NCI-H146 treated with DMSO at 0.1 percent for 48 hours (cell line): ENCODE results near the gene CDKAL1.
A peak's percentile ranks its signal among the peaks of the same experiment; 100 is the strongest.

ENCODE experiments used
- DNase-seq: peaks from one replicate; lab custom pipeline; 2025; ENCODE audit not compliant: unreplicated experiment; lab: John Stamatoyannopoulos, UW

The CDKAL1 gene

DNA sequence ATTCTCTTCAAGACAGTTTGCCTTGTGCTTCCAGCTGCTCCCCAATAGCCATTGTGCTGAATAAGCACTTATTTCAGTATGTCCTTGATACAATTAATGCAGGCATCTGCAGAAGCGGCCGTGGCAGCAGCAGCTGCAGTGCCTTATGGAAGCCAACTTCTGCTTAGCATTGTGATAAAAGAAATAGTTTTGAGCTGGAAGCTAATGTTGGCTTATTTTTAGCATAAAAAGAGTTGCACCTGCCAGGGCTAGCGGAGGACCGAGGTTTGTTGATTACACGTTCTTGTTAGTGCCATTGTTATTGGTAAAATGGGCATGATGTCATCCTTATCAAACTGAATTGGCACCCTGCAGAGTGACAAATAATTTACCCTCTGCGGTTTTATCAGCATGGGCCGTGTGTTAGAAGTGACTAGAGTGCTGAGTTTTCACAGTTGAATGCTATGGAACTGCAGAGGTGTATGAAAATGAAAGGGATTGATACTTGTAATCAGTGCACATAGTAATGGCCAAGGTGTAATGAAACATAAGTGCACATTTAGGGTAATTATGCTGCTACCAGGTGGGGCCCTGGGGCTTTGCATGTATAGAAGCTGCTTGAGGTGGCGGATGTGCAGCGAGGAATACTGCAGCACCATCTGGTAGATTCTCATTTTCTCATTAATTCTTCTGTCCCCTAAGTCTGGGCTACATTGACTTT, 334.3 kb downstream of the CDKAL1 start:
- DNase-seq, result peak; percentile 99

GRCh38 chr6:20870021-20870420, 335.8 kb downstream of the CDKAL1 start:
- DNase-seq, result no peak

DNA sequence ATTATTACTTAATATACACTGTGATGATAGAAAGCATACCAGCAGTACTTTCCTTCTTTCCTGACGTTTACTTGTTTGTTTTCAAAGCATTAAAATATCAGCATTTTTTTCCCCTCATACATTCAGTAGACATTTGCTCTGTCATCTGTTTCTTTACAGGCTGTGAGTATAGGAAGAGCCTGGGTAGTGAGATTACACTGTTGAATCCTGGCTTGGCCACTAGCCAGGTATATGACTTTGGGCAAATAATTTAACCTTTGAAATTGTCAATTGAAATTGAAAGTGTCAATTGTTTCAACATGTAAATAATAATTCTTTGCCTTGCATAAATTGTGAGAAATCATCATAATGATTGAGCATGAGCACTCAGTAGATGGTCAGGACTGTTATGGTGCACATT, 336.2 kb downstream of the CDKAL1 start:
- no peak for DNase-seq

GRCh38 chr6:20873425-20874190, 339.4 kb downstream of the CDKAL1 start:
- DNase-seq, result no peak

DNA sequence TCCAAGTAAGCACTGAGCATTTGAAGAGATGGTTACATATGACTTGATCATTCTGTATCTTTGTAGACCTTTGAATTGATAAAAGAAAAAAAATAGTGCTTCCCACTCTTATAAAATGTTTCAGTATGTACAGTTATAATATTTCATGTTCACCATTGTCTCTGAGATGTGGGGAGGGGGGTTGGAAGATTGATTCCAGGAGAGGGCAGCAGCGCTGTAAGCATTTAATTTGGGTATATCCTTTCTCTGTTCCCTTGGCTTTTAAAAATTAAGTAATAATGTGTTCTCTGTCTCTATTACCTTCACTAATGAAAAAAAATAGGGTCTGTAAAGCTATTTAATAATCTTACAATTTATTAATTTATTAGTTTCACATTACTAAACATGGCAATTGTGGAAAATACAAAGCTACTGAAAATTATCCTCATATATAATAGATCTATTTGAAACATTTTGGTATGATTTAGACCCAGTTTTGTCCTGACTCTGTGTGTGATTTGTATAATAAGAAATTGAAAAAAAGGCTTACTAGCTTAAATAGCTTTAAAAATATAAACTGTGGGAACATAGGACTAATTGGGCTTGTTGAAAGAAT, 341.2 kb downstream of the CDKAL1 start:
- DNase-seq, result peak; percentile 57

DNA sequence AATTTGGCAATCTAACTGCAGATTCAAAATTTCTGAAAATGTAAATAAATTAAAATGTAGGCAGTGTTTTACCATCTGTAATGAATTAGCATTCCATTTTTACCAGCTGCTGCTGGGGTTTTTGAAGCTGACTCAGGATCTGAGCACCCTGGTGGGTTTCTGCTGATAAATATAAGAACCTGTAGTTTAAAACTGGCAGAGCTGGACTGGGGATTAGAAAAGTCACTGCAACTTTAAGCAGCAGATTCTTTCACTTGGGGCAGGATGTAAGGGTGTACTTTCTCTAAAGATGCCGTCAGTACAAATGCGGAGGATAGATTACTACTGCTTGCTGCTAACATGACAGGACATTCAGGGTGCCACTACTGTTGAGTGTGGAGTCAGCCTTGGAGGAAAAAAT, 341.8 kb downstream of the CDKAL1 start:
- DNase-seq, result no peak

- no peak for DNase-seq
Observed at GRCh38 chr6:20876561-20876960, 342.3 kb downstream of the CDKAL1 start.

- no peak for DNase-seq
Observed at GRCh38 chr6:20877008-20877937, 343.0 kb downstream of the CDKAL1 start.

DNA sequence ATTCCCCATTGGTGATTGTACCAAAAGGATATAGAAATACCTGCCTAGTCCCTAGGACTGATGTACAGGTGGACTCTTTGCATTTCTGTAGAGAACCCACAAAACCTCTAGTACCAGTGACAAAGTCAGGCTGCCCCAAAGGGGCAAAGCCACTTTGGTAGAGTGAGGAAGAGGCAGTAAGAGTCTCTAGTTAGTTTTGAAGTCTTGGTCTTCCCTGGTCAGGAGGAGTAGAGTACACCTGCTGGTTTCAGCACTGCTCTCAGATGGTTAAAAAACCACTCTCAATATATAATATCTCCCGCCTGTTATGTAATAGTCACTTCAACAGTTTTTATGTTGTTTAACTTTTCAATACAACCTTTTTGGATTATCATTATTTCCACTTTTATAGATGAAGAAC, 344.9 kb downstream of the CDKAL1 start:
- DNase-seq, result no peak

DNA sequence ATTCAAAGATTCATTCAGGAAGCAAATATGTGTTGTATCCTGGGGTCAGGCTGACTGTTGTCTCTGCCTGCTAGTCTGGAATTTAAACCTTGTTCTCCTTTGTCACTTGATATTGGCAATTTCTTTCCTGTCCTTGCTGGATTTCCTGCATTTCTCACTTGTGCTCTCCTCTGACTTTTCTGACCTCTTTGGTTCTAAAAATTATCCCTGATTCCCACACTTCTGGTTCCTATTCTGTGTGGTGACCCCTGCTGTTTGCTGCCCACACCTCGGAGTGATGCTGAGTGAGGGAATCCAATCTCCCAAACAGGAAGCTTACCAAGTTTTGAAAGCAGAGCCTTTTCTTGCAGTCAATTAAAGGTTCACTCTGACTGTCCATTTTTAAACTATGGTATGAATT, 345.3 kb downstream of the CDKAL1 start:
- DNase-seq, result no peak

- DNase-seq, result no peak
Observed at GRCh38 chr6:20881365-20881764, 347.1 kb downstream of the CDKAL1 start.

GRCh38 chr6:20882014-20882413, 347.8 kb downstream of the CDKAL1 start:
- DNase-seq, result no peak

- DNase-seq, result no peak
Observed at GRCh38 chr6:20885076-20885475, 350.8 kb downstream of the CDKAL1 start.

GRCh38 chr6:20891161-20891560, 356.9 kb downstream of the CDKAL1 start:
- DNase-seq, result peak; percentile 31

DNA sequence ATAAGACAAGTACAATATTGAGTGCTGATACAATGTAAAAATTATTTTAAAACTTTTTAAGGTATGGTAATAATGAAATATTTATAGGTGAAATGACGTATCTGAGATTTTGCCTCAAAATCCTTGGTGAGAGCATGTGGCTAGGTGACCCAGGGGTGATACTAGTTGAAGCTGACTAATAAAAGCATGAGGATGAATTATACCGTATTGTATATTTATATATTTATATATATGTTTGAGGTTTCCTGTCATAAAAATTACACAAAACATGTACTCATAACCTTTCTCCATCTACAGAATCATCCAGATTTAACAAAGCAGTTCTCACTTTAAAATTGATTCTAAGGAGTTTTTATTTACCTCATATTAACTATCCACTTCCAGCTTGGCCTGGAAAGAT, 358.1 kb downstream of the CDKAL1 start:
- no peak for DNase-seq

- no peak for DNase-seq
Observed at GRCh38 chr6:20893412-20893811, 359.2 kb downstream of the CDKAL1 start.

DNA sequence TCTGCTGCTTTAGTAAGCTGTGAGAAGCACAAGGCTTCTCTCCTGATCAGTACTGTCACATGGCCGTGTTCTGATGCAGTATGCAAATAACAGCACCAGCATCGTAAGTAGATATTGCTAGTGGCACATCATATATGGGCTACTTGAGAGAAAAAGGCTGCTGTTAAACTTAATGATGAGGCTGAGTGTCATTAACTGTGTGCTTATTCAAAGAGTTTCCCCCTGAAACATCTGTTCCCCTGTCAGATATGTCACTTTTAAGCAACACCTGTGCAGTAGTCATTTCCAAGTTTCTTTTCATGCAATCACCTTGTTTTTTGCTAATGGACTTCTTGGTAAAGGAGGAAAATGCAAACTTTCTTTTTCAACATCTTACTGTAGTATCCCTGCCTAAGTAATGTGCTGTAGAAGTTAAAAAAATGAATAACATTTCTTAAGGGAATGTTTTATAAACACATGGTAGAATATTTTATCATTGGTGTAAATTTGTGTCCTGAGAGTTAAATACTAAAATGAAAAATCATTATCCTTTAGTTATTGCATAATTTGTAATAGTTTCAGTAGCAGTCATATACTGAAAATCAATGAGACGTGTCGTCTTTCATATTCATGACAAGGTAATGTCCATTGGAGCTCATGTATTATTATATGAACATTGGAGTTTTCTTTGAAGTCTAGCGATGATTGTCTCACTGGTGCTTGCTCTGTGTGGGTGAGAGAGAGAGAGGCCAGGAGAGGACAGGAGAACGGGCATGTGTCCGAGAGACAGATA, 366.3 kb downstream of the CDKAL1 start:
- no peak for DNase-seq

DNA sequence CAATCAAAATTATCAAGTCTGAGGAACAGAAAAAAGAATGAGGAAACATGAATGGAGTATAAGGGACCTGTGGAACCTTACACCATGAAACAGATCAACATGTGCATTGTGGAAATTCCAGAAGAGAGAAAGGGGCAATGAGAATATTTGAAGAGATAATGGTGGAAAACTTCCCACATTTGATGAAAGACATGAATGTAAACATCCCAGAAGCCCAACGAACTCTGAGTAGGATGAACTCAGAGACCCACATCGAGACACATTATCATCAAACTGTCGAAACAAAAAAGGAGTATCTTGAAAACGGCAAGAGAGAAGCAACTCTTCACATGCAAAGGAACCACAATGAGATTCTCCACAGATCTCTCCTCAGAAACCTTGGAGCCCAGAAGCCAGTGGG, 371.1 kb downstream of the CDKAL1 start:
- DNase-seq, result no peak

DNA sequence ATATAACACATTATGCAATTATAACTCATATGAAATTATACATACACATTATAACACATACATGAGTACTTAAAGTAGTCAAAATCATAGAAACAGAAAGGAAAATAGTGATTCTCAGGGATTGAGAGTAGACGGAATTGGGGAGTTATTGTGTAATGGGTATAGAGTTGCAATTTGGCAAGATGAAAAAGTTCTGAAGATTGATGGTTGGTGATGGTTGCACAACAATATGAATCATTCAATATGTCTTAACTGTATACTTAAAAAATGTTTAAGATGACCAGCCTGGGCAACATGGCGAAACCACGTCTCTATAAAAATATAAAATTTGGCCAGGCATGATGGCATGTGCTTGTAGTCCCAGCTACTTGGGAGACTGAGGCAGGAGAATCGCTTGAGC, 372.7 kb downstream of the CDKAL1 start:
- no peak for DNase-seq

GRCh38 chr6:20907486-20908071, 373.3 kb downstream of the CDKAL1 start:
- DNase-seq, result no peak
